Urinary bladder (tissue), 4 donors: ENCODE measurements around the gene ROCK2. TPM values are rescaled to one million over a fixed set of nuclear protein-coding genes. Genes with fewer than 3 reads are reported as not detected.

Source experiments
- DNase-seq: peaks from one replicate; pipeline ENCODE4 v3.0.0-alpha.2; 2015; ENCODE audit errors: extremely low spot score
- H3K27ac ChIP-seq: one replicate; pipeline ENCODE4 v1.5.1; 2013; ENCODE audit warnings: low read depth, mild to moderate bottlenecking, moderate library complexity
- H3K36me3 ChIP-seq: one replicate; pipeline ENCODE4 v1.6.1; 2013; ENCODE audit warnings: mild to moderate bottlenecking, moderate library complexity; ENCODE audit not compliant: insufficient read depth
- H3K4me1 ChIP-seq: one replicate; pipeline ENCODE4 v1.6.1; 2013; ENCODE audit warnings: mild to moderate bottlenecking, moderate library complexity; ENCODE audit not compliant: insufficient read depth
- H3K4me3 ChIP-seq: one replicate; pipeline ENCODE4 v1.5.1; 2013; ENCODE audit warnings: low read depth, low read length
- WGBS: extraction: QIAGEN DNeasy Blood & Tissue Kit; methylation state at CpG from one replicate; pipeline ENCODE4 v1.1.7; 2013; 5-methylcytosine and 5-hydroxymethylcytosine counted together
- polyA plus RNA-seq: library from polyadenylated mRNA; stranded (reverse); fragments of 200-250 nt; gene quantifications from one replicate; pipeline ENCODE4 v1.2.3, GENCODE V29; 2013
- small RNA-seq: library from RNA; depleted of rRNA; stranded (forward); fragments of <200 nt; gene quantifications from one replicate; pipeline ENCODE3, GENCODE V24; 2014
- total RNA-seq: library from RNA; depleted of rRNA; stranded (reverse); fragments of >200 nt; gene quantifications from one replicate; pipeline ENCODE4 v1.2.3, GENCODE V29; 2014
- donor health status: healthy with polysubstance abuse.
- donor health status: healthy.

Gene ROCK2
- total and polyA plus RNA-seq, 2 donors, result 36.3 to 167 TPM

GRCh38 chr2:11132036-11132671 lies 212.3 kb downstream of the ROCK2 start:
- H3K27ac ChIP-seq, result no peak overlapping the region
- WGBS, result 73% methylated on average over 19 of the region's 19 CpGs
- DNase-seq, result no peak
- no peak overlapping the region for H3K4me3 ChIP-seq
- no peaks in the 10 kb centered on the region for H3K4me1 ChIP-seq
- H3K36me3 ChIP-seq, result no peaks in the 10 kb centered on the region

- DNase-seq, result no peak
- H3K4me3 ChIP-seq, result no peak overlapping the region
- H3K27ac ChIP-seq, result no peak overlapping the region
- no peaks in the 10 kb centered on the region for H3K36me3 ChIP-seq
- 88% methylated on average over 20 of the region's 20 CpGs for WGBS
- no peaks in the 10 kb centered on the region for H3K4me1 ChIP-seq
These were observed 213.1 kb downstream of the ROCK2 start for GRCh38 chr2:11131166-11131920.

Small RNA genes lying within 50 kb of the gene (small RNA-seq; reads per million reads assigned to genes)
- gene RNU6-1081P, result not detected

Other genes with a start within 250 kb of the ROCK2 start
- 39.4 TPM for gene SLC66A3, start 189.2 kb downstream of the ROCK2 start, total RNA-seq
- gene SLC66A3, start 189.2 kb downstream of the ROCK2 start, polyA plus RNA-seq, result 44.1 TPM
- 16.0 TPM for gene E2F6, start 121.5 kb upstream of the ROCK2 start, total RNA-seq
- 12.1 TPM for gene E2F6, start 121.5 kb upstream of the ROCK2 start, polyA plus RNA-seq
- 9.1 TPM for gene GREB1, start 189.4 kb upstream of the ROCK2 start, total RNA-seq
- 0.86 TPM for gene GREB1, start 189.4 kb upstream of the ROCK2 start, polyA plus RNA-seq